Measurements from ENCODE around the gene CASQ2.

CASQ2 gene

GRCh38 chr1:115728341-115728740 is 40.2 kb downstream of the CASQ2 start:
- H3K36me3 ChIP-seq: peaks cover 0 to 14% (median 12%) of the 10 kb centered on the region in 3 donors
- no peaks in the 10 kb centered on the region for H3K27me3 ChIP-seq
- intact Hi-C loops (cut with DNase I; ENCODE audit: low total_unique reads): no loop called here
- no peaks in the 10 kb centered on the region for H3K9me3 ChIP-seq
- DNase-seq: no peak
- TF ChIP-seq CTCF (IDR thresholded peaks at IDR 0.05): no peak
- peak overlapping the region; percentile 62 to 67 for H3K27ac ChIP-seq
- H3K4me3 ChIP-seq: no peak overlapping the region
- H3K4me1 ChIP-seq: peaks cover 0 to 24% (median 7%) of the 10 kb centered on the region in 4 donors

GRCh38 chr1:115727706-115728249 is 40.7 kb downstream of the CASQ2 start:
- intact Hi-C loops (cut with DNase I; ENCODE audit: low total_unique reads): no loop called here
- no peak for TF ChIP-seq CTCF (IDR thresholded peaks at IDR 0.05)
- peak; percentile 85 to 86 for DNase-seq
- peak overlapping the region; percentile 62 to 67 for H3K27ac ChIP-seq
- no peaks in the 10 kb centered on the region for H3K27me3 ChIP-seq
- no peak overlapping the region for H3K4me3 ChIP-seq
- no peaks in the 10 kb centered on the region for H3K9me3 ChIP-seq
- H3K4me1 ChIP-seq: peaks cover 0 to 24% (median 7%) of the 10 kb centered on the region in 4 donors
- H3K36me3 ChIP-seq: peaks cover 0 to 14% (median 10%) of the 10 kb centered on the region in 3 donors

GRCh38 chr1:115726570-115726969 is 41.9 kb downstream of the CASQ2 start:
- intact Hi-C loops (cut with DNase I; ENCODE audit: low total_unique reads): no loop called here
- no peak for TF ChIP-seq CTCF (IDR thresholded peaks at IDR 0.05)
- Histone ChIP-seq H3K36me3 (peaks cover 0 to 5% (median 4%) of the 10 kb centered on the region in 3 donors), H3K27me3 (no peaks in the 10 kb centered on the region), H3K4me3 (no peak overlapping the region), H3K4me1 (peaks cover 0 to 24% (median 7%) of the 10 kb centered on the region in 4 donors), H3K9me3 (no peaks in the 10 kb centered on the region), H3K27ac (peak overlapping the region in 1 of 2 donors; percentile 67)
- no peak for DNase-seq

GRCh38 chr1:115726161-115726560 is 42.4 kb downstream of the CASQ2 start:
- Histone ChIP-seq H3K4me1 (peaks cover 0 to 24% (median 7%) of the 10 kb centered on the region in 4 donors), H3K27ac (peak overlapping the region in 1 of 2 donors; percentile 34), H3K27me3 (no peaks in the 10 kb centered on the region), H3K4me3 (no peak overlapping the region), H3K9me3 (no peaks in the 10 kb centered on the region), H3K36me3 (peaks cover 0 to 4% (median 4%) of the 10 kb centered on the region in 3 donors)
- TF ChIP-seq CTCF (IDR thresholded peaks at IDR 0.05): no peak
- DNase-seq: no peak
- intact Hi-C loops (cut with DNase I; ENCODE audit: low total_unique reads): no loop called here

- no peak for TF ChIP-seq CTCF (IDR thresholded peaks at IDR 0.05)
- peaks cover 0 to 24% (median 7%) of the 10 kb centered on the region in 4 donors for H3K4me1 ChIP-seq
- no peaks in the 10 kb centered on the region for H3K9me3 ChIP-seq
- intact Hi-C loops (cut with DNase I; ENCODE audit: low total_unique reads): no loop called here
- peaks cover under 1 to 4% (median 4%) of the 10 kb centered on the region in 3 donors for H3K36me3 ChIP-seq
- peak overlapping the region in 1 of 2 donors; percentile 34 for H3K27ac ChIP-seq
- no peak overlapping the region for H3K4me3 ChIP-seq
- no peaks in the 10 kb centered on the region for H3K27me3 ChIP-seq
- DNase-seq: no peak
These were observed 42.9 kb downstream of the CASQ2 start for GRCh38 chr1:115725600-115725999.

Data from tibial artery (tissue), 4 donors.